OCI-LY7 (cell line): Measurements from ENCODE around the gene LRP1B. TPM values are rescaled to one million over a fixed set of nuclear protein-coding genes. Genes with fewer than 3 reads are reported as not detected.

Experiments used
- BruUV-seq: library from RNA; stranded (reverse); fragments of 400-500 nt; replicated peaks from 2 replicates; lab custom pipeline; 2021; lab: Mats Ljungman, UMichigan
- CTCF ChIA-PET: fragments of 300-600 bp; sonication (Branson Sonifier 250); formaldehyde crosslinking; loops from one replicate; lab custom pipeline; 2022; ENCODE audit warnings: antibody characterized with exemption; ENCODE audit not compliant: unreplicated experiment; lab: Charles Lee
- POLR2A ChIA-PET: fragments of 300-600 bp; sonication (Branson Sonifier 250); formaldehyde crosslinking; loops from one replicate; lab custom pipeline; 2022; ENCODE audit warnings: antibody characterized with exemption; lab: Charles Lee
- DNase-seq: peaks from one replicate; pipeline ENCODE4 v3.0.0-alpha.2; 2015; ENCODE audit warnings: low spot score
- H2AFZ ChIP-seq: fragments of 200-600 bp; sonication (generic), shearing (Covaris generic); 2 replicates; pipeline ENCODE4 v1.6.1; 2014; ENCODE audit warnings: mild to moderate bottlenecking, antibody characterized with exemption, low read length, moderate library complexity
- H3K27ac ChIP-seq: fragments of 200-600 bp; sonication (generic); 2 replicates; pipeline ENCODE4 v1.5.1; 2014; ENCODE audit warnings: mixed run types, low read depth, mild to moderate bottlenecking, moderate library complexity, low read length, inconsistent platforms; ENCODE audit not compliant: poor library complexity, severe bottlenecking
- H3K36me3 ChIP-seq: fragments of 200-600 bp; sonication (generic); 2 replicates; pipeline ENCODE4 v1.6.1; 2014; ENCODE audit warnings: mild to moderate bottlenecking, antibody characterized with exemption, low read length, moderate library complexity, mixed read lengths; ENCODE audit not compliant: insufficient read depth
- H3K4me1 ChIP-seq: fragments of 200-600 bp; sonication (generic); 2 replicates; pipeline ENCODE4 v1.5.1; 2014; ENCODE audit warnings: mild to moderate bottlenecking, low read length; ENCODE audit not compliant: insufficient read depth, poor library complexity, severe bottlenecking
- H3K4me2 ChIP-seq: fragments of 200-600 bp; sonication (generic); 2 replicates; pipeline ENCODE4 v1.6.1; 2014; ENCODE audit warnings: mild to moderate bottlenecking, low read length
- H3K4me3 ChIP-seq: fragments of 200-600 bp; sonication (generic); 2 replicates; pipeline ENCODE4 v1.5.1; 2014; ENCODE audit warnings: mild to moderate bottlenecking, low read depth, low read length; ENCODE audit not compliant: poor library complexity, severe bottlenecking
- H3K79me2 ChIP-seq: fragments of 200-600 bp; sonication (generic); 2 replicates; pipeline ENCODE4 v1.6.1; 2016; ENCODE audit warnings: low read depth, mild to moderate bottlenecking, low read length, moderate library complexity, mixed read lengths; ENCODE audit not compliant: insufficient read depth
- H3K9me2 ChIP-seq: fragments of 200-600 bp; sonication (generic); 2 replicates; pipeline ENCODE4 v1.6.1; 2016; ENCODE audit warnings: mild to moderate bottlenecking, low read length, mixed read lengths; ENCODE audit not compliant: insufficient read depth
- H3K9me3 ChIP-seq: fragments of 200-600 bp; sonication (generic); 2 replicates; pipeline ENCODE4 v1.6.1; 2014; ENCODE audit warnings: mild to moderate bottlenecking, mixed run types, low read length, mixed read lengths
- H4K20me1 ChIP-seq: fragments of 200-600 bp; sonication (generic); 2 replicates; pipeline ENCODE4 v1.6.1; 2014; ENCODE audit warnings: mild to moderate bottlenecking, antibody characterized with exemption, low read length, moderate library complexity, mixed read lengths; ENCODE audit not compliant: insufficient read depth
- EZH2phosphoT487 ChIP-seq: fragments of 200-600 bp; sonication (generic); IDR thresholded peaks from 2 replicates; pipeline ENCODE4 v1.6.1; 2018; ENCODE audit warnings: low read depth, borderline replicate concordance, mild to moderate bottlenecking, mixed run types, antibody characterized with exemption, low read length, moderate library complexity, mixed read lengths
- intact Hi-C: fragments of 100-400 bp; cut with micrococcal nuclease; formaldehyde crosslinking; loops from one replicate; pipeline ENCODE4 v1.10.0; 2022; ENCODE audit not compliant: unreplicated experiment
- total RNA-seq, 2 experiments: library from RNA; depleted of rRNA in 1 of 2; stranded (reverse); fragments of >200 nt in 1 of 2; shearing (Covaris generic) in 1 of 2; gene quantifications; 2 replicates each; pipeline ENCODE4 v1.2.3, GENCODE V29; 2014 to 2022
- TF ChIP-seq, protein P1 (sequence below): fragments of 200-600 bp; sonication (generic); conservative IDR thresholded peaks from 2 replicates; pipeline ENCODE4 v1.5.1; 2014; ENCODE audit warnings: mild to moderate bottlenecking, antibody characterized with exemption, low read length, moderate library complexity, mixed read lengths

The LRP1B gene
- total RNA-seq, 2 experiments from 2014 or later: not detected

DNA sequence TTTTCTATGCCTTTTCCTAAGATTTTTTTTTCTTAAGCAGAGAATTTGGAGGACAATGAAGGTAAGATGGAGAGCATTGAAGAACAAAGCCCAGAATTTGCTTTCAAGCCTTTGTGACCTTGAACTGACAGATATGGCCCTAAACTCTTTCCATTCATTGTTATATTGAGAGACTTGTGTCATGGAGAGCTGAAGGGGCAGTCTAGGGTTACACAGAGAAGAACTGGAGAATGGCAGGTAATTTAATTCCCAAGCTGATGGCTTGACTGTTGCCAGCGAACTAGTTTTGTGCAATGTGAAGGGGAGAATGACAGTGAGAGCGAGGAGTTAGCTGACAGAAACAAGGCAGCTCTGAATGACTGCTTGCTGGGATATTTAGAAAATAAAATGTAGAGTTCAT lies 1344.2 kb downstream of the LRP1B start:
- Histone ChIP-seq H3K79me2 (no peaks in the 10 kb centered on the region), H4K20me1 (no peaks in the 10 kb centered on the region), H2AFZ (no peak overlapping the region), H3K9me2 (no peaks in the 10 kb centered on the region), H3K36me3 (no peaks in the 10 kb centered on the region), H3K9me3 (no peaks in the 10 kb centered on the region), H3K4me1 (no peaks in the 10 kb centered on the region), H3K4me3 (no peak overlapping the region), H3K4me2 (no peak overlapping the region), H3K27ac (no peak overlapping the region)
- no TSS peak for BruUV-seq
- TF ChIP-seq, protein P1, sequence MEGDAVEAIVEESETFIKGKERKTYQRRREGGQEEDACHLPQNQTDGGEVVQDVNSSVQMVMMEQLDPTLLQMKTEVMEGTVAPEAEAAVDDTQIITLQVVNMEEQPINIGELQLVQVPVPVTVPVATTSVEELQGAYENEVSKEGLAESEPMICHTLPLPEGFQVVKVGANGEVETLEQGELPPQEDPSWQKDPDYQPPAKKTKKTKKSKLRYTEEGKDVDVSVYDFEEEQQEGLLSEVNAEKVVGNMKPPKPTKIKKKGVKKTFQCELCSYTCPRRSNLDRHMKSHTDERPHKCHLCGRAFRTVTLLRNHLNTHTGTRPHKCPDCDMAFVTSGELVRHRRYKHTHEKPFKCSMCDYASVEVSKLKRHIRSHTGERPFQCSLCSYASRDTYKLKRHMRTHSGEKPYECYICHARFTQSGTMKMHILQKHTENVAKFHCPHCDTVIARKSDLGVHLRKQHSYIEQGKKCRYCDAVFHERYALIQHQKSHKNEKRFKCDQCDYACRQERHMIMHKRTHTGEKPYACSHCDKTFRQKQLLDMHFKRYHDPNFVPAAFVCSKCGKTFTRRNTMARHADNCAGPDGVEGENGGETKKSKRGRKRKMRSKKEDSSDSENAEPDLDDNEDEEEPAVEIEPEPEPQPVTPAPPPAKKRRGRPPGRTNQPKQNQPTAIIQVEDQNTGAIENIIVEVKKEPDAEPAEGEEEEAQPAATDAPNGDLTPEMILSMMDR: no peak
- no peak for TF ChIP-seq EZH2phosphoT487
- intact Hi-C loops: no loop called here
- no peak for DNase-seq
- ChIA-PET CTCF (no interaction called here), POLR2A (no interaction called here)

DNA sequence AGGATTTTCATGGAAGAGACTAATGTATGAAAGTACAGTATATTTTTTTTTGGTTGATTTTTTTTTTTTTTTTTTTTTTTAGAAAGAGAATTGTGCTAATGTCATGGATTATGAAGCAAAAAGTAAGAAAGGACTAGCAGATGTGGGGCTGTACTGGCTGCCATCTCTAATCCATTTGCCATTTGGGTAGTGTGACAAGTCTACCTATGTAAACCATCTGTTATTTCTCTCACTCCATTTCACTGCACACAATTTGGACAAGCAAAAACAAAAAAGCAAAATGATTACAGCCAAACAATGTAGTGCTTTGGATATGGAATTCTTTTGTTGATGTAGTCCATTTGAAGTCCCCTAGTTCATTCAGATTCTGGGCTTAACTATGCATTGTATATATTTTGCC lies 1355.4 kb downstream of the LRP1B start:
- H3K27ac ChIP-seq: no peak overlapping the region
- BruUV-seq: no TSS peak
- H4K20me1 ChIP-seq: no peaks in the 10 kb centered on the region
- H3K9me3 ChIP-seq: no peaks in the 10 kb centered on the region
- ChIA-PET CTCF (no interaction called here), POLR2A (no interaction called here)
- H3K4me1 ChIP-seq: no peaks in the 10 kb centered on the region
- H3K9me2 ChIP-seq: no peaks in the 10 kb centered on the region
- intact Hi-C loops: no loop called here
- H3K36me3 ChIP-seq: no peaks in the 10 kb centered on the region
- H3K4me2 ChIP-seq: no peak overlapping the region
- H3K79me2 ChIP-seq: no peaks in the 10 kb centered on the region
- H2AFZ ChIP-seq: no peak overlapping the region
- no peak overlapping the region for H3K4me3 ChIP-seq
- TF ChIP-seq, protein P1: no peak
- DNase-seq: no peak

DNA sequence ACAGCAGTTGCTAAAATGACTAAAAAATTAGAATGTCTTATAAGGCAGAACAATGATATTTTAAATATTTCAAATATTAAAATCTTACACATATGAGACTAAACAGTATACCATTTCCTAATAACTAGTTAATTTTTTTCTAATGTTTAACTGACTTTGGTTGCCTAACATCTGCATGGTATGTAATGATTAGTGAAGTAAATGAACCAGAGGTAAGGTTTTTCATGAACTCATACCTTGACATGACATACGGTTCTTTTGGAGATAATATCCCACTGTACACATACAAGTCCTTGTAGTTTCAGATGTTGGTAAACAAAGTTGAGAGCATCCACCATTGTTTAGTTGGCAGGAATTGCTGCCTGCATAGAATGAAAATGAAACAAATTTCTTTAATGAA lies 1360.2 kb downstream of the LRP1B start:
- no TSS peak for BruUV-seq
- TF ChIP-seq, protein P1: no peak
- no peak for TF ChIP-seq EZH2phosphoT487
- Histone ChIP-seq H3K36me3 (no peaks in the 10 kb centered on the region), H3K4me3 (no peak overlapping the region), H2AFZ (no peak overlapping the region), H3K4me1 (no peaks in the 10 kb centered on the region), H4K20me1 (no peaks in the 10 kb centered on the region), H3K4me2 (no peak overlapping the region), H3K27ac (no peak overlapping the region), H3K9me3 (no peaks in the 10 kb centered on the region), H3K79me2 (no peaks in the 10 kb centered on the region), H3K9me2 (no peaks in the 10 kb centered on the region)
- CTCF ChIA-PET: no interaction called here
- DNase-seq: no peak
- POLR2A ChIA-PET: interaction anchor here (0.6 kb wide), 1 partner anchor 225 kb away, joined by 3 read pairs; no protein-coding TSS in a partner anchor
- intact Hi-C loops: no loop called here
